Ovary (tissue), 9 donors: Measurements from ENCODE around the gene COL4A4. TPM values are rescaled to one million over a fixed set of nuclear protein-coding genes. Genes with fewer than 3 reads are reported as not detected.

ENCODE experiments used
- DNase-seq, 5 donors: peaks; one replicate each; pipeline ENCODE4 v3.0.0-alpha.2; 2019 to 2020
- H3K27ac ChIP-seq, 2 donors: fragments of 200-600 bp; one replicate each; pipeline versions ENCODE4 v1.5.1 to v1.8.0; 2019 to 2022
- H3K27me3 ChIP-seq: fragments of 200-600 bp; one replicate; pipeline ENCODE4 v1.8.0; 2022
- H3K36me3 ChIP-seq: fragments of 200-600 bp; sonication (generic); one replicate; pipeline ENCODE4 v1.5.1; 2019
- H3K4me1 ChIP-seq: one replicate; pipeline ENCODE4 v1.8.1; 2013; ENCODE audit warnings: mild to moderate bottlenecking, moderate library complexity; ENCODE audit not compliant: insufficient read depth
- H3K4me3 ChIP-seq: fragments of 200-600 bp; sonication (generic); one replicate; pipeline ENCODE4 v1.5.1; 2017
- H3K9me3 ChIP-seq, 2 donors: fragments of 200-600 bp in 1 of 2; sonication (generic) in 1 of 2; one replicate each; pipeline versions ENCODE4 v1.5.1 to v1.8.1; 2013 to 2019; ENCODE audit warnings: mild to moderate bottlenecking in 1 of 2, moderate library complexity in 1 of 2
- CTCF ChIP-seq, 3 donors: fragments of 450-650 bp in 2 of 3; fragments of 200-600 bp in 1 of 3; IDR thresholded peaks; one replicate each; pipeline versions ENCODE4 v1.5.1 to v1.8.0; 2016 to 2022; ENCODE audit warnings: antibody characterized with exemption in 3 of 3, mild to moderate bottlenecking in 1 of 3
- EP300 ChIP-seq: sonication (generic); formaldehyde crosslinking; IDR thresholded peaks from one replicate; pipeline ENCODE4 v1.6.1; 2017; ENCODE audit warnings: antibody characterized with exemption
- POLR2A ChIP-seq: fragments of 450-650 bp; IDR thresholded peaks from one replicate; pipeline ENCODE4 v1.6.1; 2017; ENCODE audit warnings: antibody characterized with exemption, mild to moderate bottlenecking, moderate library complexity
- WGBS, 3 donors: extraction: QIAGEN DNeasy Blood & Tissue Kit in 1 of 3; methylation state at CpG; one replicate each; pipeline versions ENCODE4 v1.1.5 to v1.1.7; 2013 to 2017; 5-methylcytosine and 5-hydroxymethylcytosine counted together
- intact Hi-C, 4 donors: fragments of 100-400 bp; cut with DNase I; formaldehyde crosslinking; loops; one replicate each; pipeline versions ENCODE4 v1.11.0 to v1.15.1; 2022 to 2023
- polyA plus RNA-seq, 2 donors: library from polyadenylated mRNA; stranded (reverse); fragments of 200-250 nt in 1 of 2; fragments of 350-450 nt in 1 of 2; fragmentation: Illumina TruSeq in 1 of 2; extraction: RNeasy Lipid Tissue Mini Kit (QIAGEN cat#74804) in 1 of 2; gene quantifications; one replicate each; pipeline ENCODE4 v1.2.3, GENCODE V29; 2013 to 2014
- total RNA-seq, 7 donors: library from RNA; depleted of rRNA in 2 of 7; stranded (reverse); fragments of >200 nt in 2 of 7; fragmentation: NEBNext Ultra II Directional in 3 of 7; extraction: Animal tissue kit (Norgen Biotek cat#: 25700) in 3 of 7; gene quantifications; one replicate each; pipeline versions ENCODE4 v1.1.0 to v1.2.4, GENCODE V29; 2016 to 2023
- donor health status: DM: no; HTN: no; CAD: no; lungs with moderate emphysema.
- donor health status: DM: no; HTN: no; CAD: no.
- donor health status: Bipolar disorder and iron deficiency.
- donor health status: DM: yes; HTN: yes; CAD: no.
- donor health status: DM: no; HTN: no; CAD: no.
- donor health status: DM: yes; HTN: yes; CAD: no.

Gene COL4A4
- total and polyA plus RNA-seq, 9 donors = 0.30 to 8.3 (median 2.0) TPM

- Histone ChIP-seq H3K27ac (no peak overlapping the region), H3K27me3 (no peaks in the 10 kb centered on the region), H3K4me3 (no peak overlapping the region), H3K36me3 (no peaks in the 10 kb centered on the region), H3K9me3 (no peaks in the 10 kb centered on the region), H3K4me1 (no peaks in the 10 kb centered on the region)
- intact Hi-C loops = no loop called here
- DNase-seq = no peak
- 78 to 79% (median 79%) methylated on average over 3 of the region's 3 CpGs for WGBS, 3 donors
- TF ChIP-seq EP300 = no peak
- TF ChIP-seq CTCF (IDR thresholded peaks at IDR 0.05) = no peak
- no peak for TF ChIP-seq POLR2A
These were observed 17.0 kb downstream of the COL4A4 start for GRCh38 chr2:227147023-227147422.

GRCh38 chr2:227146456-227146855, 17.5 kb downstream of the COL4A4 start:
- no peak for DNase-seq
- Histone ChIP-seq H3K27ac (no peak overlapping the region), H3K27me3 (no peaks in the 10 kb centered on the region), H3K9me3 (no peaks in the 10 kb centered on the region), H3K4me3 (no peak overlapping the region), H3K36me3 (no peaks in the 10 kb centered on the region), H3K4me1 (no peaks in the 10 kb centered on the region)
- TF ChIP-seq POLR2A (no peak), EP300 (no peak), CTCF (IDR thresholded peaks at IDR 0.05) (no peak)
- 87 to 91% (median 88%) methylated on average over 6 of the region's 6 CpGs for WGBS, 3 donors
- intact Hi-C loops = no loop called here

- Histone ChIP-seq H3K4me3 (no peak overlapping the region), H3K9me3 (no peaks in the 10 kb centered on the region), H3K4me1 (no peaks in the 10 kb centered on the region), H3K27ac (no peak overlapping the region), H3K36me3 (no peaks in the 10 kb centered on the region), H3K27me3 (no peaks in the 10 kb centered on the region)
- 7 to 13% (median 8%) methylated on average over 1 of the region's 1 CpG for WGBS, 3 donors
- intact Hi-C loops = no loop called here
- DNase-seq = no peak
- TF ChIP-seq POLR2A (no peak), CTCF (IDR thresholded peaks at IDR 0.05) (no peak), EP300 (no peak)
These were observed 20.1 kb downstream of the COL4A4 start for GRCh38 chr2:227143895-227144294.

GRCh38 chr2:227141301-227141700, 22.7 kb downstream of the COL4A4 start:
- Histone ChIP-seq H3K27ac (no peak overlapping the region), H3K27me3 (no peaks in the 10 kb centered on the region), H3K9me3 (no peaks in the 10 kb centered on the region), H3K36me3 (no peaks in the 10 kb centered on the region), H3K4me1 (no peaks in the 10 kb centered on the region), H3K4me3 (no peak overlapping the region)
- no peak for DNase-seq
- intact Hi-C loops = no loop called here
- no peak for TF ChIP-seq CTCF (IDR thresholded peaks at IDR 0.05)
- TF ChIP-seq EP300 = no peak
- TF ChIP-seq POLR2A = no peak
- WGBS, 3 donors = 61 to 70% (median 61%) methylated on average over 4 of the region's 4 CpGs
